Stimulated activated CD8-positive, alpha-beta memory T cell treated with anti-CD3 and anti-CD28 coated beads, Interleukin-4, amount 100 ng/mL, for 1 hour (primary cell): ENCODE results near the gene WNK4.
A peak's percentile ranks its signal among the peaks of the same experiment; 100 is the strongest.
"Not testable (repeated sequence)": the region's sequence is repeated elsewhere in the genome, so short reads cannot be mapped to it uniquely, and the experiment has no call there.

Experiments
- DNase-seq, 2 donors: peaks; one replicate each; pipeline ENCODE4 v3.0.0-alpha.2; 2020; ENCODE audit warnings: low read depth in 2 of 2, low spot score in 1 of 2

Gene WNK4

GRCh38 chr17:42779936-42780850 lies at the start of gene WNK4:
TSS of gene WNK4 (plus strand) at chr17:42780610. CDS start at chr17:42780699, 89 bp downstream.
- DNase-seq, result no peak

GRCh38 chr17:42740699-42741098 lies 39.7 kb upstream of the WNK4 start:
- DNase-seq, result no peak

DNA sequence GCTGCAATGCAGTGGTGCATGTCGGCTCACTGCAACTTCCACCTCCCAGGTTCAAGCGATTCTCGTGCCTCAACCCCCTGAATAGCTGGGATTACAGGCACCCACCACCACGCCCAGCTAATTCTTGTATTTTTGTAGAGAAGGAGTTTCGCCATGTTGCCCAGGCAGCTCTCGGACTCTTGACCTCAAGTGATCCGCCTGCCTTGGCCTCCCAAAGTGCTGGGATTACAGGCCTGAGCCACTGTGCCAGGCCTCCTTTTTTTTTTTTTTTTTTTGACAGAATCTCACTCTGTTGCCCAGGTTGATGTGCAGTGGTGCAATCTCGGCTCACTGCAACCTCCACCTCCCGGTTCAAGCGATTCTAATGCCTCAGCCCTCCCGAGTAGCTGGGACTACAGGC lies 37.5 kb upstream of the WNK4 start:
- DNase-seq, result not testable (repeated sequence)

GRCh38 chr17:42743595-42744282 lies 36.7 kb upstream of the WNK4 start:
- DNase-seq, result no peak

DNA sequence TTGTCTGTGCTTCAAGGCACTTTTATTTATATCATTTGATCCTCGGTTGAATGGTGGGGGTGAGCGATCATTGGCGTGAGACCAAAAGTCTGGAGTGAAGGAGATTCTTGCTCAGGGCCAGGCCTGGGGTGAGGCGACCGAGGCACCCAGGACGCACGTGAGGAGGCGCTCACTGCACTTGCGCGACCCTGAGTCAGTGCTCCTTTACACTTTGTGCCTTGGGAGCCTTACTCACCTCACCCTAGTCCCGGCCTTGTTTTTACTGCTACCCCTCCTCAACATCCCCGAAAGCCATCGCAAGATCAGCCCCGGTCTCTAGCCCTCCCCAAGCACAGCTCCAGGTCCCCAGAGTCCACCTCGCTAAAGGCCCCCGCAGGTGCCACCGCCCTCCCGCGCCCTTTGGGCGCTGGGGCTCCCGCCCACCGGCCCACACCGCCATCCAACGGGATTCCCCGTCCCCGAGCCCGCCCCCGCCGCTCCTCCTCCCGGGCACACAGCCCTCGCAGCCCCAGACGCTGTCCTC lies 36.1 kb upstream of the WNK4 start:
- DNase-seq, result peak; percentile 23 to 39

GRCh38 chr17:42744806-42745617 lies 35.4 kb upstream of the WNK4 start, which contains the start of gene EZH1:
TSS of gene EZH1 (minus strand) at chr17:42745040. CDS start at chr17:42728941, 16,099 bp downstream.
- peak; percentile 73 to 86 for DNase-seq

DNA sequence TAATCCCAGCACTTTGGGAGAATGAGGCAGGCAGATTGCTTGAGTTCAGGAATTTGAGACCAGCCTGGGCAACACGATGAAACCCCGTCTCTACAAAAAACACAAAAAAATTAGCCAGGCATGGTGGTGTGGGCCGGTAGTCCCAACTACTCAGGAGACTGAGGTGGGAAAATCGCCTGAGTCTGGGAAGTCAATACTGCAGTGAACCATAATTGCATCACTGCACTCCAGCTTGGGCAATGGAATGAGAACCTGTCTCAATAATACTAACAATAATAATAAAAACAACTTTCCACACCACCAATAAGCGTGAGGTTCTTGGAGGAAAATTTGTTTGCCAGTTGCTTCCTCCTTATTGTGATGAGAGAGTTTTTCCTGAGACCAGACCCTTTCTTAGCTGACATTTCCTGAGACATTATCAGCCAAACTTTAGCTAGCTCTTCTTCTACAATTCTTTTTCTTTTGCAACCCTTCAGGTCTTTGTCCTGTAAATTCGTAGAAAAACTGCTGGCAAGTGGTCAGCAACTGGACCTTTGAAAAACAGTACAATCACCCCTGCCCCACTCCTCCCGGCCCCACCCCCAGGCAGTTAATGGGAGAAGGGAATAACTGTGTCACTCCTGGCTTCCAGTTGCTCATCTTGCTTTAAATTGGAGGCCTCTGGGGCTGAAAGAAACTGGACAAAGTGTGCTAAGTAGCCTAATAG lies 32.1 kb upstream of the WNK4 start:
- DNase-seq, result no peak

DNA sequence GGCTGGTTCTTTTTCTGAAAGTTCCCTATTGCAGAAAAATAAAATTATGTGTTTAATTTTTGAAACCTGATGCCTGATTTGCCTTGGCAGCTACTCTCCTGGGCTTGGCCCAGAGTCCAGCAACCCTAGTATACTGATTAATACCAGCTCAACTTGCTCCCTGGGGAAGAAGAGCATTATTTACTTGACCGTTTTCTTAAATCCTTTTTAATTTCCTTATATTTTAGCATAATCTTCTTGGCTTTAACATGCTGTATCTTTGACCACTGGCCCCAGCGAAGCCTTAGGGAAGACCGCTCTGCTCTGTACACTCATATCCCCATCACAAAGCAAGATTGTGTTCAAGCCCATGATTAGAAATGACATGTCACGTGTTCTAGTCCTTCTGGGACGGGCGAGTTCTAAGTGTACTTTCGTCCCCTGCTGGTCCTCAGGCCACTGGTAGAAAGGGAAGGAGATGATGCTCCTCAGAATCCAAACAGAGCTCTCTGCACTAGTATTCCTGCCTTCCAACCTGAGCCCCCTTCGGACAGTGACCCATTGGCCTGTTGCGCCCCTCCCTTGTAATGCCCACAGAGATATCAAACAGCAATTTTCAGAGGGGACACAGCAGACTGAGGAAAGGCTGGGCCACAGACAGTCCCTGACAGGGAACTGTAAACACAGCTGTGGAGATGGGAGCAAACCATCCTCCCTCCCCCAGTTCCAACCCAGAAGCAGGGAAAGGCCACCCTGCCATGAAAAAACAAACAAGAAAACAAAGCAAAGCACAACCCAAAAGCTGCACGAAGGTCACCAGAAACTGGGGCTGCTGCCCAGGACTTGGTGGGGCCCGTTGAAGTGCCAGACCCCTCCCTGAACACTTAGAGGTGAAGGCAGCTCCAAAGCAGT lies 31.3 kb upstream of the WNK4 start:
- DNase-seq, result no peak

- no peak for DNase-seq
Observed at GRCh38 chr17:42750739-42751344, 29.6 kb upstream of the WNK4 start.

GRCh38 chr17:42751628-42752027 lies 28.8 kb upstream of the WNK4 start:
- DNase-seq, result no peak

DNA sequence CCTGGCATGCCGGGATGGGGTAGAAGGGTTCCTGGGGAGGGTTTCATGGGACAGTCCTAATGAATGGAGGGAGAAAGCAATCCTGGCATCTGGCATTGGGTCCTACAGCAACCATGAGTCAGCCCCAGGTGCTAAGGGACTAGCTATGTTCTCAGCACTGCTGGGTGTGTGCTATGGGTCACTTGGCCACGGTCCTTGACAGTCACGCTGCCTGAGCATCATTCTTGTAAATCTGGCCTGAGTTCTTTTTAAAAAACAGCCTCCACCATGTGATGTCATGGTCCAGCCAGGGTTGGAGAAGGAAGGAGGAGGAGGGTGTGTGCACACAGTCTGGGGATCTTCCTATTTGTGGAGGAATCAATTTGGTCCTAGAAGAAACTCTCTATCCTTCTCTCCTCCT lies 25.6 kb upstream of the WNK4 start:
- no peak for DNase-seq

DNA sequence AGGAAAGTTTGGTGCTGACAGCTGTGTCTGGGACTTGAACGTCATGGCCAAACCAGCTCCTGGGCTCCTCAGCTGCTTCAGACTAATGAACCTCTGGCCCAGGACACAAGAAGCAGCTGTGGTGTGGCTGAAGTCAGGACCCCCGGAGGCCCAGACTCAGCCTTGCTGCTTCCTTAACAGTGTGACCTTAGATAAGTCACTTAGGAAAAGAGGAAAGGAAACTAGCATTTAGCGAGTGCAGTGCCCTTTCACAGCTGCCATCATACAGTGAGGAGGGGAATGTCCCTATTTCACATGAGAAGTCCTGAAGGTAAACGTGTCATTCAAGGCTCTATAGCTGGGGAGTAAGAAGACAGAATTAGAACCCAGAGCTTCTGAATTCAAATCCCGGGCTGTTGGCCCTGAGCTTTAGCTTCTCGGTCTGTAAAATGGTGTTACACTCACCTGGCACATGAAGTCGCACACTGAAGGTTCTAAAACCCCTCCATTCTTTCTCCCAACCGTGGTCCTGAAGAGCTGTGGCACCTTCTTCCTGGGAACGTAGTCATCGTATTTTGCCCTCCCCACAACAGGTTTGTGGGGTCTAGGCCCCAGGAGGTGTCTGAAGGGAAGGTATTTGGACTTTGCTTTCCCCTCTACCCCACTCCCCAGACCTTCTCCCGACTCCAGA lies 20.3 kb upstream of the WNK4 start:
- no peak for DNase-seq

DNA sequence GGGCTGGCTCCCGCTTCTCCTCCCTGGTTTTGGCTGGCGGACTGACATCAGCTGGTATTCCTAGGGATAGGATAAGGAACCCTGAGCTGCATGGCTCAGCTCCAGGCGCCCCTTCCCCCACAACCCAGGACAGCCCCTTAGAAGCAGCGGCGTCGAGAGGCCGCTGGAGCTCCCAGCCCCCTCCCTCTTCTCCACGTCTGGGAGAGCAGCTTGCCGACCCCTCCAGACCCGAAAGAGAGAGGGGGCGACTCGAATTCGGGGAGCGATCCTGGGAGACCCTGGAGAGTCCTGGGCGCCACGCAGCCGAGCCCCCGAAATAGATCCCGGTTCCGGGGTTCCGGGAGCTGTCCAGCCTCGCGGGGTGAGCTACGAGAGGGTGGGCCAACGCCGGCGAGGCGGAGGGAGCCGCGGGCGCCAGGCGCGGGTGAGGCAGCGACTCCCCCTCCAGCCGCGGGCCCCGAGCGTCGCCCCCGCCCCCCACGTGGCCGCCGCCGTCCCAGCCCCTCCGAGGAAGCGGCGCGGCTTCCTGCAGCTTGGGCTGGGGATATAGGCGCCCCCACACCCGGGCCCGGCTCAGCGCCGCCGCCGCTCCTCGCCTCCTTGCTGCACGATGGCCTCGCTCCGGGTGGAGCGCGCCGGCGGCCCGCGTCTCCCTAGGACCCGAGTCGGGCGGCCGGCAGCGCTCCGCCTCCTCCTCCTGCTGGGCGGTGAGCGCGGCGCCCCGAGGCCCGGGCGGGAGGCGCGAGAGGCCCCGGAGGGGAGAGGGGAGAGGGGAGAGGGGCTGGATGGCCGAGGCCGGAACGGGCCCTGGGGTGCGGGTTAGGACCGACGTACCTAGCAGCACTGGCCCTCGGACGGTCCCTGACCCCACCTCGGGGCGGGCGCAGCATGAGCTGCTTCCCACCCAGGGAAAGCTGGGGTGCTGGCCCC lies 19.5 kb upstream of the WNK4 start, which contains the start of gene RAMP2:
TSS of gene RAMP2 (plus strand) at position 576 of the 930 bp plus-strand sequence. CDS start at position 611, 35 bp downstream.
- DNase-seq, result no peak

GRCh38 chr17:42761638-42762037 lies 18.8 kb upstream of the WNK4 start:
- DNase-seq, result no peak

GRCh38 chr17:42766124-42766523 lies 14.3 kb upstream of the WNK4 start:
- DNase-seq, result no peak

GRCh38 chr17:42767512-42767911 lies 12.9 kb upstream of the WNK4 start:
- DNase-seq, result no peak

DNA sequence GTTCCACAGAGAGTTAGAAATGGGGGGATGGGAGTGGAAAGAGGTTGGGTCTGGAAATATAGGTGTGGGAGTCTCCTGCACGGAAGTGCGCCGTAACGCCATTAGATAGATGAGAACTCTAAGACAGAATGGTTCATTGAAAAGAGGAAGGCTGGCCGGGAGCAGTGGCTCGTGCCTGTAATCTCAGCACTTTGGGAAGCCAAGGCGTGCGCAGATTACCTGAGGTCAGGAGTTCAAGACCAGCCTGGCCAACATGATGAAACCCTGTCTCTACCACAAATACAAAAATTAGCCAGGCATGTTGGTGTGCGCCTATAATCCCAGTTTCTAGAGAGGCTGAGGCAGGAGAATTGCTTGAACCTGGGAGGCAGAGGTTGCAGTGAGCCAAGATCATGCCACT lies 12.4 kb upstream of the WNK4 start:
- DNase-seq, result not testable (repeated sequence)
